Measurements from ENCODE around the gene AADACL4. TPM values are rescaled to one million over a fixed set of nuclear protein-coding genes. Genes with fewer than 3 reads are reported as not detected.

Gene AADACL4
- polyA plus RNA-seq, 1 donor (not counting 4 experiments of a cell fraction or from before 2014, with no cell fraction given), result not detected

DNA sequence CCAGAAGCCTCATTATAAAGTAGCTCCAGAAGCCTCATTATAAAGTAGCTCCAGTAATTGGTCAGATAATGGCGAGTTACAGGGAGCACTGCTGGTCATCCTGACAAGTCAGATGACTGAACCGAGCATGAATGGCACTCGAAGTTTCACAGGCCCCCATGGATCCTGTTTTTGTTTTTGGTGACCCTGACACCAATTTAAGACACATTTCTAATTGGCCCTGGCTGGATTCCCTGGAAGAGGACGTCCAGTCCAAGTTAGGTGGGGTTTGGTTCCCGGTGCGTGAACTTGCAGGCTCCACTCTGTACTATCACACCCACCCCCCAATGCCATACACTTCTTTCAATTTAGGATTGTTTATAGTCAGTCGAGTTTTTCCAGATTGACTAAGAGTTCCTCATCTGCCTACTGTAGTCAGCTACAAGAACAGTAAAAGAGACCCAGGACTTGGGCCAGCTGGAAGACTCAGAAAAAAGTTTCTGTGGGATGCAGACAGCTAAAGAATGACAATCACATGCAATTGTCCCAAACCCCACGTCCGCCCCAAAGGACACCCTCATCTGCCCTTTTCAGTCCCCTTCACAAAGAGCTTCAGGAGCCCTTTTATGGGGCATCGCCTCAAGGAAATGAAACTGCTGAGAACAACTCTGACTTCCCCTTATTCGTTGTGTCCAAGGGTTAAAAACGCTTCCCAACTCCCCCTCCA, 28.6 kb upstream of the AADACL4 start:
- H3K27ac ChIP-seq (ENCODE audit: control insufficient read depth, insufficient read depth, low read length), result peak overlapping the region; percentile 100
- DNase-seq (ENCODE audit: low read depth, low spot score), result no peak
- H3K4me1 ChIP-seq (ENCODE audit: control insufficient read depth, extremely low read depth, insufficient read depth, low read length), result peaks cover 41% of the 10 kb centered on the region
- H3K9me3 ChIP-seq (ENCODE audit: control insufficient read depth, low read depth, low read length), result no peaks in the 10 kb centered on the region
- peaks cover 0 to 1% of the 10 kb centered on the region in 2 experiments for H3K36me3 ChIP-seq (ENCODE audit: control insufficient read depth in 2 of 2, extremely low read depth in 1 of 2, insufficient read depth in 2 of 2, low read length in 2 of 2)
- no peaks in the 10 kb centered on the region for H4K20me1 ChIP-seq (ENCODE audit: control insufficient read depth, extremely low read depth, insufficient read depth, low read length)
- peaks cover 23% of the 10 kb centered on the region for H3K79me2 ChIP-seq (ENCODE audit: control insufficient read depth, insufficient read depth, low read length)
- H2AFZ ChIP-seq (ENCODE audit: control insufficient read depth, low read length), result peak overlapping the region; percentile 23
- peaks cover 2% of the 10 kb centered on the region for H3K9me1 ChIP-seq (ENCODE audit: control insufficient read depth, extremely low read depth, insufficient read depth, low read length)
- peak overlapping the region; percentile 76 to 90 (median 85) for H3K4me3 ChIP-seq (ENCODE audit: control insufficient read depth in 2 of 3, extremely low read depth in 1 of 3, insufficient read depth in 2 of 3, low read depth in 1 of 3, low read length in 3 of 3)
- no peaks in the 10 kb centered on the region for H3K27me3 ChIP-seq (ENCODE audit: control insufficient read depth, extremely low read depth, insufficient read depth, low read length)
- TF ChIP-seq, protein P1, sequence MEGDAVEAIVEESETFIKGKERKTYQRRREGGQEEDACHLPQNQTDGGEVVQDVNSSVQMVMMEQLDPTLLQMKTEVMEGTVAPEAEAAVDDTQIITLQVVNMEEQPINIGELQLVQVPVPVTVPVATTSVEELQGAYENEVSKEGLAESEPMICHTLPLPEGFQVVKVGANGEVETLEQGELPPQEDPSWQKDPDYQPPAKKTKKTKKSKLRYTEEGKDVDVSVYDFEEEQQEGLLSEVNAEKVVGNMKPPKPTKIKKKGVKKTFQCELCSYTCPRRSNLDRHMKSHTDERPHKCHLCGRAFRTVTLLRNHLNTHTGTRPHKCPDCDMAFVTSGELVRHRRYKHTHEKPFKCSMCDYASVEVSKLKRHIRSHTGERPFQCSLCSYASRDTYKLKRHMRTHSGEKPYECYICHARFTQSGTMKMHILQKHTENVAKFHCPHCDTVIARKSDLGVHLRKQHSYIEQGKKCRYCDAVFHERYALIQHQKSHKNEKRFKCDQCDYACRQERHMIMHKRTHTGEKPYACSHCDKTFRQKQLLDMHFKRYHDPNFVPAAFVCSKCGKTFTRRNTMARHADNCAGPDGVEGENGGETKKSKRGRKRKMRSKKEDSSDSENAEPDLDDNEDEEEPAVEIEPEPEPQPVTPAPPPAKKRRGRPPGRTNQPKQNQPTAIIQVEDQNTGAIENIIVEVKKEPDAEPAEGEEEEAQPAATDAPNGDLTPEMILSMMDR (optimal IDR thresholded peaks at IDR 0.05 in 1 of 3, IDR thresholded peaks at IDR 0.05 in 1 of 3, conservative IDR thresholded peaks at IDR 0.05 in 1 of 3; ENCODE audit: extremely low read depth in 1 of 3, insufficient read depth in 2 of 3, low read length in 3 of 3), result no peak
- TF ChIP-seq EZH2 (IDR thresholded peaks at IDR 0.05; ENCODE audit: low read length), result no peak
- FAIRE-seq, result no peak
- H3K9ac ChIP-seq (ENCODE audit: control insufficient read depth, extremely low read depth, insufficient read depth, low read length), result peak overlapping the region; percentile 95
- dilution Hi-C loops (cut with MboI; ENCODE audit: extremely low pct_ligation_motif_present, low sequenced_read_pairs), result no loop called here
- peak overlapping the region; percentile 100 for H3K4me2 ChIP-seq (ENCODE audit: control insufficient read depth, extremely low read depth, insufficient read depth, low read depth, low read length)

DNA sequence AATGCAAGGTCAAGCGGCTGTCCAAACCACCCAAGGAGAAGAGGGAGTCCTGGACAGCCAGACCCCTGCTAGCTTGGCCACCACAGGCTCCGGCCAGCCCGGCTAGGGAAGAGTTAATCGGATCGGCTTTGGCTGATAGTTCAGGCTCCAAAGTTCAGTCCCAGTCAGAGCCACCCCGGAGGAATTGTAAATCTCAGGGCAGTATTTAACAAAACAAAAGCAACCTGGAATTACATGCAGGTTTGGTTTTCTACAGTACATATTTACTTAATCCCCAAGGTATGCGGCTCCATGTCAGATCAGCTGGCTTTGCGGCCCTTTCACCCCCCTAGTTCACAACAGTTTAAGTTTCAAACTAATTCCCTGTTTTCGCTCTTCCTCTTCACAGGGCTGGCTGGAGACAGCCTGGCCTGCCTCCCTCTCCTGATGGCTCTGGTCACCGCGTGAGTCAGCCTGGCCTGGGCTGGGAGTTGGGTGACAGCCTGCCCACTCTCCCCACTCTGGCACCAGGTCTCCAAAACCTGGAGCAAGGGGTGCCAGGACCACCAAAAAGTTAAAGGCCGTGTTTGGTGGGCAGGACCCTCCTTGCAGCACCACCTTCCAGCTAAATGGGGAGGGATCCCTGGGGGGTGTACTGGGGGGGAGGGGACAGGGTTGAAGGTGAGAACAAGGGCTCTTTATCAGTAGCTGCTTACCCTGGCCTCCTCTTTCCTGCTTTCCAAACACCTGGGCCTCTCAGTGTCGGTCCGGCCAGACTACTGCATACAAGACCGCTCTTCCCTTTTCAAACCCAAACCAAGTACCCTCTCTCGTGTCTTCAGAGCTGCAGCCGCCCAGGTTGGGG, 27.8 kb upstream of the AADACL4 start:
- Histone ChIP-seq H3K27ac (ENCODE audit: control insufficient read depth, insufficient read depth, low read length) (peak overlapping the region; percentile 100), H3K4me3 (ENCODE audit: control insufficient read depth in 2 of 3, extremely low read depth in 1 of 3, insufficient read depth in 2 of 3, low read depth in 1 of 3, low read length in 3 of 3) (peak overlapping the region; percentile 76 to 90 (median 85)), H3K9ac (ENCODE audit: control insufficient read depth, extremely low read depth, insufficient read depth, low read length) (peak overlapping the region; percentile 95), H3K4me1 (ENCODE audit: control insufficient read depth, extremely low read depth, insufficient read depth, low read length) (peaks cover 37% of the 10 kb centered on the region), H3K79me2 (ENCODE audit: control insufficient read depth, insufficient read depth, low read length) (peaks cover 23% of the 10 kb centered on the region), H3K4me2 (ENCODE audit: control insufficient read depth, extremely low read depth, insufficient read depth, low read depth, low read length) (peak overlapping the region; percentile 100), H3K9me3 (ENCODE audit: control insufficient read depth, low read depth, low read length) (no peaks in the 10 kb centered on the region), H4K20me1 (ENCODE audit: control insufficient read depth, extremely low read depth, insufficient read depth, low read length) (no peaks in the 10 kb centered on the region), H3K36me3 (ENCODE audit: control insufficient read depth in 2 of 2, extremely low read depth in 1 of 2, insufficient read depth in 2 of 2, low read length in 2 of 2) (peaks cover 0 to 1% of the 10 kb centered on the region in 2 experiments), H3K9me1 (ENCODE audit: control insufficient read depth, extremely low read depth, insufficient read depth, low read length) (peaks cover 2% of the 10 kb centered on the region), H3K27me3 (ENCODE audit: control insufficient read depth, extremely low read depth, insufficient read depth, low read length) (no peaks in the 10 kb centered on the region), H2AFZ (ENCODE audit: control insufficient read depth, low read length) (peak overlapping the region; percentile 66)
- dilution Hi-C loops (cut with MboI; ENCODE audit: extremely low pct_ligation_motif_present, low sequenced_read_pairs), result no loop called here
- no peak for DNase-seq (ENCODE audit: low read depth, low spot score)
- FAIRE-seq, result no peak
- TF ChIP-seq, protein P1 (optimal IDR thresholded peaks at IDR 0.05 in 1 of 3, IDR thresholded peaks at IDR 0.05 in 1 of 3, conservative IDR thresholded peaks at IDR 0.05 in 1 of 3; ENCODE audit: extremely low read depth in 1 of 3, insufficient read depth in 2 of 3, low read length in 3 of 3), result no peak
- no peak for TF ChIP-seq EZH2 (IDR thresholded peaks at IDR 0.05; ENCODE audit: low read length)

Measured in keratinocyte (primary cell).